ENCODE results near the gene PALB2. TPM values are rescaled to one million over a fixed set of nuclear protein-coding genes. Genes with fewer than 3 reads are reported as not detected.

The PALB2 gene
- total and polyA plus RNA-seq, 9 of the 15 experiments (the other 6 are each of a cell fraction or from before 2014, with no cell fraction given): 7.0 to 25.8 (median 15.2) TPM

DNA sequence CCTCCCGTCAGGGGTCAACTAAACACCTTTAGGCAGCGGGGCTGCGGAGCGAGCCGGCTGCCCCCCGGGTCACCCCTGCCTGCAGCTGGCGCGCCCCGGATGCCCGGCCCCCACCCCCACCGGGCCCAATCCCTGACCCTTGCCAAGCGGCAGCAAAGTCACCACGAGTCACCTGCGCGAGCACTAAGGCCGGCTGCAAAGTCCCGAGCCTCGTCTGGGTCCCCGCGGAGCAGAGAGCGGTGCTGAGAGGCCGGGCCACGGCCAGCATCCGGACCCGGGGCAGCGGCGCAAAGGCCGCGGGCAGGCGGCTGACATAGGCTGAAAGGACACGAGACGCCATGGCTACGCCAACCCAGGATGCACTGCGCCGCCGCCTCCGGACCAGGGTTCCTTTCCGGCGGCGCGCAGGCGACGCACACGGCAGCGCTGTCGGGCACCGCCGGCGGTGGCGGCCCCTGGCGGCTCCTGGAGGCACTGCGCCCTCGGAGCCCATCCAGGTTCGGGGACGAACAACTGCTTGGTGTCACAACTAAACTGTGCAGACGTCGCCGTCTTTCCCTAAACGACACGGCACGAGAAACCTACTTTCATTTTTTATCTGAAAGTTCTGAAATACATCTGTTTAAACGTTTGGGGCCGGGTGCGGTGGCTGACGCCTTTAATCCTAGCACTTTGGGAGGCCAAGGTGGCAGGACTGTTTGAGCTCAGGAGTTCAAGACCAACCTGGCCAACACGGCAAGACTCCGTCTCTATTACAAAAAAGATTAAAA is 45.0 kb downstream of the PALB2 start, which contains the start of gene NDUFAB1 (continued):
- TF ChIP-seq, protein P1, sequence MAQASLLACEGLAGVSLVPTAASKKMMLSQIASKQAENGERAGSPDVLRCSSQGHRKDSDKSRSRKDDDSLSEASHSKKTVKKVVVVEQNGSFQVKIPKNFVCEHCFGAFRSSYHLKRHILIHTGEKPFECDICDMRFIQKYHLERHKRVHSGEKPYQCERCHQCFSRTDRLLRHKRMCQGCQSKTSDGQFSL (CRISPR knock-in tag; IDR thresholded peaks at IDR 0.05): 0 out of 2 replicates have a peak, but pooled peaks have one; percentile 8
- TF ChIP-seq, protein P1 (tag; IDR thresholded peaks at IDR 0.05): no peak
- TF ChIP-seq, protein P2, sequence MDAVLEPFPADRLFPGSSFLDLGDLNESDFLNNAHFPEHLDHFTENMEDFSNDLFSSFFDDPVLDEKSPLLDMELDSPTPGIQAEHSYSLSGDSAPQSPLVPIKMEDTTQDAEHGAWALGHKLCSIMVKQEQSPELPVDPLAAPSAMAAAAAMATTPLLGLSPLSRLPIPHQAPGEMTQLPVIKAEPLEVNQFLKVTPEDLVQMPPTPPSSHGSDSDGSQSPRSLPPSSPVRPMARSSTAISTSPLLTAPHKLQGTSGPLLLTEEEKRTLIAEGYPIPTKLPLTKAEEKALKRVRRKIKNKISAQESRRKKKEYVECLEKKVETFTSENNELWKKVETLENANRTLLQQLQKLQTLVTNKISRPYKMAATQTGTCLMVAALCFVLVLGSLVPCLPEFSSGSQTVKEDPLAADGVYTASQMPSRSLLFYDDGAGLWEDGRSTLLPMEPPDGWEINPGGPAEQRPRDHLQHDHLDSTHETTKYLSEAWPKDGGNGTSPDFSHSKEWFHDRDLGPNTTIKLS (IDR thresholded peaks at IDR 0.05; ENCODE audit: borderline replicate concordance, low read depth): peak; percentile 68
- TF ChIP-seq SMARCB1 (IDR thresholded peaks at IDR 0.05; ENCODE audit: insufficient read length, low read depth): no peak
- TF ChIP-seq, protein P3, sequence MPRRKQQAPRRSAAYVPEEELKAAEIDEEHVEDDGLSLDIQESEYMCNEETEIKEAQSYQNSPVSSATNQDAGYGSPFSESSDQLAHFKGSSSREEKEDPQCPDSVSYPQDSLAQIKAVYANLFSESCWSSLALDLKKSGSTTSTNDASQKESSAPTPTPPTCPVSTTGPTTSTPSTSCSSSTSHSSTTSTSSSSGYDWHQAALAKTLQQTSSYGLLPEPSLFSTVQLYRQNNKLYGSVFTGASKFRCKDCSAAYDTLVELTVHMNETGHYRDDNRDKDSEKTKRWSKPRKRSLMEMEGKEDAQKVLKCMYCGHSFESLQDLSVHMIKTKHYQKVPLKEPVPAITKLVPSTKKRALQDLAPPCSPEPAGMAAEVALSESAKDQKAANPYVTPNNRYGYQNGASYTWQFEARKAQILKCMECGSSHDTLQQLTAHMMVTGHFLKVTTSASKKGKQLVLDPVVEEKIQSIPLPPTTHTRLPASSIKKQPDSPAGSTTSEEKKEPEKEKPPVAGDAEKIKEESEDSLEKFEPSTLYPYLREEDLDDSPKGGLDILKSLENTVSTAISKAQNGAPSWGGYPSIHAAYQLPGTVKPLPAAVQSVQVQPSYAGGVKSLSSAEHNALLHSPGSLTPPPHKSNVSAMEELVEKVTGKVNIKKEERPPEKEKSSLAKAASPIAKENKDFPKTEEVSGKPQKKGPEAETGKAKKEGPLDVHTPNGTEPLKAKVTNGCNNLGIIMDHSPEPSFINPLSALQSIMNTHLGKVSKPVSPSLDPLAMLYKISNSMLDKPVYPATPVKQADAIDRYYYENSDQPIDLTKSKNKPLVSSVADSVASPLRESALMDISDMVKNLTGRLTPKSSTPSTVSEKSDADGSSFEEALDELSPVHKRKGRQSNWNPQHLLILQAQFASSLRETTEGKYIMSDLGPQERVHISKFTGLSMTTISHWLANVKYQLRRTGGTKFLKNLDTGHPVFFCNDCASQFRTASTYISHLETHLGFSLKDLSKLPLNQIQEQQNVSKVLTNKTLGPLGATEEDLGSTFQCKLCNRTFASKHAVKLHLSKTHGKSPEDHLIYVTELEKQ (CRISPR knock-in tag; IDR thresholded peaks at IDR 0.05): no peak
- no peak for TF ChIP-seq FOXK1 (CRISPR knock-in tag; IDR thresholded peaks at IDR 0.05; ENCODE audit: borderline replicate concordance)
- peak; percentile 72; the same call in 1 of the 2 replicates for TF ChIP-seq ZNF766 (CRISPR knock-in tag; conservative IDR thresholded peaks at IDR 0.05)
- TF ChIP-seq ZNF121 (CRISPR knock-in tag; conservative IDR thresholded peaks at IDR 0.05): no peak
- TF ChIP-seq, protein P4, sequence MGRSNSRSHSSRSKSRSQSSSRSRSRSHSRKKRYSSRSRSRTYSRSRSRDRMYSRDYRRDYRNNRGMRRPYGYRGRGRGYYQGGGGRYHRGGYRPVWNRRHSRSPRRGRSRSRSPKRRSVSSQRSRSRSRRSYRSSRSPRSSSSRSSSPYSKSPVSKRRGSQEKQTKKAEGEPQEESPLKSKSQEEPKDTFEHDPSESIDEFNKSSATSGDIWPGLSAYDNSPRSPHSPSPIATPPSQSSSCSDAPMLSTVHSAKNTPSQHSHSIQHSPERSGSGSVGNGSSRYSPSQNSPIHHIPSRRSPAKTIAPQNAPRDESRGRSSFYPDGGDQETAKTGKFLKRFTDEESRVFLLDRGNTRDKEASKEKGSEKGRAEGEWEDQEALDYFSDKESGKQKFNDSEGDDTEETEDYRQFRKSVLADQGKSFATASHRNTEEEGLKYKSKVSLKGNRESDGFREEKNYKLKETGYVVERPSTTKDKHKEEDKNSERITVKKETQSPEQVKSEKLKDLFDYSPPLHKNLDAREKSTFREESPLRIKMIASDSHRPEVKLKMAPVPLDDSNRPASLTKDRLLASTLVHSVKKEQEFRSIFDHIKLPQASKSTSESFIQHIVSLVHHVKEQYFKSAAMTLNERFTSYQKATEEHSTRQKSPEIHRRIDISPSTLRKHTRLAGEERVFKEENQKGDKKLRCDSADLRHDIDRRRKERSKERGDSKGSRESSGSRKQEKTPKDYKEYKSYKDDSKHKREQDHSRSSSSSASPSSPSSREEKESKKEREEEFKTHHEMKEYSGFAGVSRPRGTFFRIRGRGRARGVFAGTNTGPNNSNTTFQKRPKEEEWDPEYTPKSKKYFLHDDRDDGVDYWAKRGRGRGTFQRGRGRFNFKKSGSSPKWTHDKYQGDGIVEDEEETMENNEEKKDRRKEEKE (IDR thresholded peaks at IDR 0.05; ENCODE audit: borderline replicate concordance in 1 of 2, control insufficient read depth in 1 of 2, low read depth in 2 of 2, low read length in 1 of 2): 0 out of 4 replicates have a peak, but pooled peaks of 1 of the 2 experiments have one; percentile 24
- TF ChIP-seq E2F3 (CRISPR knock-in tag; IDR thresholded peaks at IDR 0.05): no peak
- TF ChIP-seq ZNF444 (CRISPR knock-in tag; IDR thresholded peaks at IDR 0.05): no peak
- TF ChIP-seq, protein P5, sequence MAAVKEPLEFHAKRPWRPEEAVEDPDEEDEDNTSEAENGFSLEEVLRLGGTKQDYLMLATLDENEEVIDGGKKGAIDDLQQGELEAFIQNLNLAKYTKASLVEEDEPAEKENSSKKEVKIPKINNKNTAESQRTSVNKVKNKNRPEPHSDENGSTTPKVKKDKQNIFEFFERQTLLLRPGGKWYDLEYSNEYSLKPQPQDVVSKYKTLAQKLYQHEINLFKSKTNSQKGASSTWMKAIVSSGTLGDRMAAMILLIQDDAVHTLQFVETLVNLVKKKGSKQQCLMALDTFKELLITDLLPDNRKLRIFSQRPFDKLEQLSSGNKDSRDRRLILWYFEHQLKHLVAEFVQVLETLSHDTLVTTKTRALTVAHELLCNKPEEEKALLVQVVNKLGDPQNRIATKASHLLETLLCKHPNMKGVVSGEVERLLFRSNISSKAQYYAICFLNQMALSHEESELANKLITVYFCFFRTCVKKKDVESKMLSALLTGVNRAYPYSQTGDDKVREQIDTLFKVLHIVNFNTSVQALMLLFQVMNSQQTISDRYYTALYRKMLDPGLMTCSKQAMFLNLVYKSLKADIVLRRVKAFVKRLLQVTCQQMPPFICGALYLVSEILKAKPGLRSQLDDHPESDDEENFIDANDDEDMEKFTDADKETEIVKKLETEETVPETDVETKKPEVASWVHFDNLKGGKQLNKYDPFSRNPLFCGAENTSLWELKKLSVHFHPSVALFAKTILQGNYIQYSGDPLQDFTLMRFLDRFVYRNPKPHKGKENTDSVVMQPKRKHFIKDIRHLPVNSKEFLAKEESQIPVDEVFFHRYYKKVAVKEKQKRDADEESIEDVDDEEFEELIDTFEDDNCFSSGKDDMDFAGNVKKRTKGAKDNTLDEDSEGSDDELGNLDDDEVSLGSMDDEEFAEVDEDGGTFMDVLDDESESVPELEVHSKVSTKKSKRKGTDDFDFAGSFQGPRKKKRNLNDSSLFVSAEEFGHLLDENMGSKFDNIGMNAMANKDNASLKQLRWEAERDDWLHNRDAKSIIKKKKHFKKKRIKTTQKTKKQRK (IDR thresholded peaks at IDR 0.05; ENCODE audit: borderline replicate concordance, low read depth, low read length): 0 out of 2 replicates have a peak, but pooled peaks have one; percentile 34

Measured in K562 (cell line).